ENCODE results near the gene AAK1. TPM values are rescaled to one million over a fixed set of nuclear protein-coding genes. Genes with fewer than 3 reads are reported as not detected.

AAK1 gene
- total and polyA plus RNA-seq, 2 donors (not counting 1 experiment from before 2014, with no cell fraction given), result 43.5 to 45.7 TPM

DNA sequence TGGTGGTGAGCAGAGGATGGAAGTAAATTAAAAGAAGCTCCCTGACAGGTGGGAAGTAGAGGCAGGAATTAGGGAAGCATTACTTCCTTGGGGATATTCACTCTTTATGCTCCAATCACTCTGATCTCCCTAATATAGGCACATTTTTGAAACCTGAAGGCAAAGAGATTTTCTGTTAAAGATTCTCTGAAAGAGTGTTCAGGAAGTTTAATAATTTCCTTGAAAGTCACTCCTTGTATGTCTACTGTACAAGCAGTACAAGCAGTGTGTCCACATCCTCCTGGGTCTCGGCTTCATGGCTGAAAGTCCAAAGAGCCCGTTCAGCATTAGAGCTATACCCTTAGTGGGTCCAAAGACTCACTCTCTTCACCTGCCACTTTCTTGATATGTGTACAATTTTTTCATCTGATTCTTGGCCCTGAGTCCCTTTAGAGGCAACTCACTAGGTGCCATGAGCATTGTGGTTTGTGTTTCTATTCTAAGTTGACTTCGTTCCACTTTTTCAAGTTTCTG, 60.2 kb downstream of the AAK1 start:
- TF ChIP-seq CTCF (conservative IDR thresholded peaks at IDR 0.05 in 1 of 2, IDR thresholded peaks at IDR 0.05 in 1 of 2; ENCODE audit: low read depth in 1 of 2, low read length in 2 of 2), result no peak
- TF ChIP-seq EZH2 (IDR thresholded peaks at IDR 0.05; ENCODE audit: low read length, missing control alignments), result no peak
- Histone ChIP-seq H3K4me1 (ENCODE audit: control insufficient read depth, extremely low read depth, insufficient read depth, low read length) (peaks cover 4% of the 10 kb centered on the region), H3K27me3 (ENCODE audit: control insufficient read depth, insufficient read depth, low read length) (no peaks in the 10 kb centered on the region), H3K79me2 (ENCODE audit: control insufficient read depth, insufficient read depth, low read length) (peaks cover 50% of the 10 kb centered on the region), H3K4me3 (replicated peaks in 1 of 4; ENCODE audit: control extremely low read depth in 1 of 4, insufficient read depth in 1 of 4, low read depth in 3 of 4, low read length in 4 of 4) (no peak overlapping the region), H2AFZ (ENCODE audit: low read length) (no peak overlapping the region), H3K4me2 (ENCODE audit: extremely low read depth, insufficient read depth, low read length) (no peak overlapping the region), H3K9ac (ENCODE audit: insufficient read depth, low read length) (no peak overlapping the region), H3K9me3 (ENCODE audit: control insufficient read depth, insufficient read depth, low read depth, low read length) (no peaks in the 10 kb centered on the region), H3K36me3 (ENCODE audit: control insufficient read depth, insufficient read depth, low read length) (no peaks in the 10 kb centered on the region), H4K20me1 (ENCODE audit: control insufficient read depth, extremely low read depth, insufficient read depth, low read length) (no peaks in the 10 kb centered on the region), H3K27ac (ENCODE audit: insufficient read depth, low read length) (no peak overlapping the region)
- DNase-seq (ENCODE audit: low read depth in 2 of 2), result no peak

DNA sequence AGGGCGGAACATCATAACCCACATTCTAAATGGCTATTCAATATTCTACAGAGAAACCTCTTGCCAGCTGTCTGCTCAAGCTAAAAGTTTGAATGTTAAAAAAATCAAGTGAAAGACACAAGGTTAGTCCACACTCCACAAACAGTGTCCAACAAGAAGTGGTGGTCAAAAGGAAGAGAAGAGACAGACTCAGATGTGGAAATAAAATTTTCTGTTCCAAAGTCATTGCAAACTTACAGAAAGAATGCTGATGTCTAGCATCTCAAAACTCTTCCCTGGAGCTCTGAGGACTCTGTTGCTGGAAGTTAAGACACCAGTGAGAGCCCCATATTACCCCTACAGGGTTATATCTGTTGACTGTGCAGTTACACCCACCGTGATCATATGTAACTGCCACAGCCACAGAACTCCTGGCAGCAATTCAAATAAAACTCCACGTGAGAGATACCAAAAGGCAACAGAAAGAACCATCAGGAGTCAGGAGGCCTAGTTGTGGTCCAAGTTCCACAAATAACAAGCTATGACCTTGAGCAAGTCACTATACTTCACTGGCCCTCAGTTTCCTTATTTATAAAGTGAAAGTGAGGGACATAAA, 60.9 kb downstream of the AAK1 start:
- no peaks in the 10 kb centered on the region for H4K20me1 ChIP-seq (ENCODE audit: control insufficient read depth, extremely low read depth, insufficient read depth, low read length)
- H2AFZ ChIP-seq (ENCODE audit: low read length), result no peak overlapping the region
- no peak overlapping the region for H3K27ac ChIP-seq (ENCODE audit: insufficient read depth, low read length)
- H3K4me1 ChIP-seq (ENCODE audit: control insufficient read depth, extremely low read depth, insufficient read depth, low read length), result peaks cover 4% of the 10 kb centered on the region
- no peak overlapping the region for H3K4me3 ChIP-seq (replicated peaks in 1 of 4; ENCODE audit: control extremely low read depth in 1 of 4, insufficient read depth in 1 of 4, low read depth in 3 of 4, low read length in 4 of 4)
- no peaks in the 10 kb centered on the region for H3K36me3 ChIP-seq (ENCODE audit: control insufficient read depth, insufficient read depth, low read length)
- peaks cover 47% of the 10 kb centered on the region for H3K79me2 ChIP-seq (ENCODE audit: control insufficient read depth, insufficient read depth, low read length)
- H3K27me3 ChIP-seq (ENCODE audit: control insufficient read depth, insufficient read depth, low read length), result no peaks in the 10 kb centered on the region
- H3K9me3 ChIP-seq (ENCODE audit: control insufficient read depth, insufficient read depth, low read depth, low read length), result no peaks in the 10 kb centered on the region
- no peak for TF ChIP-seq CTCF (conservative IDR thresholded peaks at IDR 0.05 in 1 of 2, IDR thresholded peaks at IDR 0.05 in 1 of 2; ENCODE audit: low read depth in 1 of 2, low read length in 2 of 2)
- no peak for TF ChIP-seq EZH2 (IDR thresholded peaks at IDR 0.05; ENCODE audit: low read length, missing control alignments)
- no peak overlapping the region for H3K4me2 ChIP-seq (ENCODE audit: extremely low read depth, insufficient read depth, low read length)
- H3K9ac ChIP-seq (ENCODE audit: insufficient read depth, low read length), result no peak overlapping the region
- DNase-seq (ENCODE audit: low read depth in 2 of 2), result peak; percentile 40 to 51

DNA sequence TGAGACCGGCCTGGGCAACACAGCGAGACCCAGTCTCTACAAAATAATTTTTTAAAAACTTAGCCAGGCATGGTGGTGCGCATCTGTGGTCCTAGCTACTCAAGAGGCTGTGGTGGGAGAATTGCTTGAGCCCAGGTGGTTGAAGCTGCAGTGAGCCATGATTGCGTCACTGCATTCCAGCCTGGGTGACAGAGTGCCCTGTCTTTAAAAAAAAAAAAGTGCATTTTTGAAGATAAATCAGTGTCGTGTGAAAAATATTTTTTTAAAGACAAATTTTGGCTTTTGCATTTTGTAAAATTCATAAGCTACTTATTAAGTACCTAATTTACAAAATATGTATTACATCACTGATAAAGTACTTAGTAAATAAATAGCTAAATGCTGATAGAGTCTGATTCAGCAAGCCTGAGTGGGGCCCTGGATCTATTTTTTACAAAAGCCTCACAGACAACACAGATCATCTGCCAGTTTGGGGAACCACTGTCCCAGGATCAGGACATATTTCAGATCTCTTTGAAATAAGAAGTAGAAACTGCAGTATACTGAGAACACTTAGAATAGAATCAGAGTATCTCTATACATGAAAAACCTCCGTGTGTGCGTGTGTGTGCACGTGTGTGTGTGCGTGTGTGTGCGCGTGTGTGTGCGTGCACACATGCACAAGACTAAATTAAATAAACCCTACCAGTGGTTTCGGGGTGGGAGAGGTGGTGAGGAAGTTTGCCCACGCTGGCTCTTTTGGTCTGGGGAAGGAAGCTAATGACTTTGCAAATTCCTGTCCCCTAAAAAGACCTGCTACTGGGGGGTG, 61.6 kb downstream of the AAK1 start:
- no peak overlapping the region for H3K4me3 ChIP-seq (replicated peaks in 1 of 4; ENCODE audit: control extremely low read depth in 1 of 4, insufficient read depth in 1 of 4, low read depth in 3 of 4, low read length in 4 of 4)
- no peaks in the 10 kb centered on the region for H3K36me3 ChIP-seq (ENCODE audit: control insufficient read depth, insufficient read depth, low read length)
- H4K20me1 ChIP-seq (ENCODE audit: control insufficient read depth, extremely low read depth, insufficient read depth, low read length), result no peaks in the 10 kb centered on the region
- H3K9ac ChIP-seq (ENCODE audit: insufficient read depth, low read length), result no peak overlapping the region
- peak in 1 of 2 donors; percentile 79 for DNase-seq (ENCODE audit: low read depth in 2 of 2)
- H2AFZ ChIP-seq (ENCODE audit: low read length), result no peak overlapping the region
- H3K9me3 ChIP-seq (ENCODE audit: control insufficient read depth, insufficient read depth, low read depth, low read length), result no peaks in the 10 kb centered on the region
- no peaks in the 10 kb centered on the region for H3K27me3 ChIP-seq (ENCODE audit: control insufficient read depth, insufficient read depth, low read length)
- no peak for TF ChIP-seq CTCF (conservative IDR thresholded peaks at IDR 0.05 in 1 of 2, IDR thresholded peaks at IDR 0.05 in 1 of 2; ENCODE audit: low read depth in 1 of 2, low read length in 2 of 2)
- TF ChIP-seq EZH2 (IDR thresholded peaks at IDR 0.05; ENCODE audit: low read length, missing control alignments), result no peak
- peaks cover 54% of the 10 kb centered on the region for H3K79me2 ChIP-seq (ENCODE audit: control insufficient read depth, insufficient read depth, low read length)
- H3K27ac ChIP-seq (ENCODE audit: insufficient read depth, low read length), result no peak overlapping the region
- H3K4me1 ChIP-seq (ENCODE audit: control insufficient read depth, extremely low read depth, insufficient read depth, low read length), result peaks cover 4% of the 10 kb centered on the region
- H3K4me2 ChIP-seq (ENCODE audit: extremely low read depth, insufficient read depth, low read length), result no peak overlapping the region

Data from fibroblast of lung (primary cell).